Neutrophil (primary cell): ENCODE results near the gene RIMBP2.

Experiments used
- H3K27ac ChIP-seq: fragments of 200-600 bp; sonication (generic); 2 replicates; pipeline ENCODE4 v1.5.1; 2016; ENCODE audit warnings: mild to moderate bottlenecking, moderate library complexity
- H3K27me3 ChIP-seq: fragments of 200-600 bp; sonication (generic); 2 replicates; pipeline ENCODE4 v1.6.0; 2016; ENCODE audit warnings: mild to moderate bottlenecking
- H3K36me3 ChIP-seq: fragments of 200-600 bp; sonication (generic); 2 replicates; pipeline ENCODE4 v1.5.1; 2017
- H3K4me1 ChIP-seq, 2 experiments: fragments of 200-600 bp in 1 of 2; sonication (generic) in 1 of 2; 1 replicate in 1 of 2; 2 replicates in 1 of 2; pipeline versions ENCODE4 v1.5.1 to v1.6.1; 2013 to 2016; ENCODE audit warnings: low read depth in 1 of 2, low read length in 1 of 2, mild to moderate bottlenecking in 1 of 2, moderate library complexity in 1 of 2; ENCODE audit not compliant: control insufficient read depth in 1 of 2, insufficient read depth in 1 of 2
- H3K4me3 ChIP-seq, 2 experiments: fragments of 200-600 bp in 1 of 2; sonication (generic) in 1 of 2; 1 replicate in 1 of 2; 2 replicates in 1 of 2; pipeline ENCODE4 v1.5.1; 2013 to 2016; ENCODE audit warnings: low read depth in 1 of 2, low read length in 1 of 2, mild to moderate bottlenecking in 1 of 2, moderate library complexity in 1 of 2
- H3K9me3 ChIP-seq: fragments of 200-600 bp; sonication (generic); 2 replicates; pipeline ENCODE4 v1.5.1; 2016
- CTCF ChIP-seq: fragments of 200-600 bp; sonication (generic); IDR thresholded peaks from 2 replicates; pipeline ENCODE4 v1.5.1; 2016; ENCODE audit warnings: antibody characterized with exemption

The RIMBP2 gene

DNA sequence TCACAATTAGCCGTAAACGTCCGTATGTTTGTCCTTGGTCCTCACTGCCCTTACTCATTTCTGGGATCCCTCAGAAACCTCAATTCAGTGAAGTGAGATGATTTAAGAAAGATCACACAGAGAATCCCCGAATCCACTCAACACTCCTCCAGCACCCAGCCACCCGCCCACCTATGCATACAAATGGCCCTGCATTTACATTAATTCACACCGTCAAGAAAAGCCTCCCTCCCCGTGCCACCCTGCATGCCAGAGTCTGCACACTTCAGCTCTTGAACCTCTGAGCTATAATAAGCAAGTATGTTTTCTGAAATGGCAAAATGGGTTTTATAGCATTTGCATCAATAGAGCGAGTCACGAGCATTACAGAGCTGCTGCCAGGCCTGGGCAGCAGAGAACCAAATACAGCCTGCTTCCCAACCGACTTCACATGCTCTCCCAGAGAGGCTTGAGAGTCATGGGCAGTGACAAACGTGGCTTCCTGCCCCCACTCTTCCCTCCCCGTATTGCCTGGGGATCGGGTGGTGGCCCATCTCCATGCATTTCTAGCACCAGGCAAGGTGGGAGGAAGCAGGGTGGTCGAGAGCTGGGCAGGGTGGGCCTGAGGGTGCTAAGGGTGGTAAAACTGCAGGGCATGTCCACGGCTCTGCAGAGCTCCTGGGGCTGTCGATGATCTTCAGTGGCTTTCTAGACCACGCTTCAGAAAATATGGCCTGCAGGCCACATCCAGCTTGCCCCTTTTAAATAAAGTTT lies 177.6 kb downstream of the RIMBP2 start:
- Histone ChIP-seq H3K9me3 (no peaks in the 10 kb centered on the region), H3K4me3 (no peak overlapping the region), H3K27me3 (no peaks in the 10 kb centered on the region), H3K4me1 (no peaks in the 10 kb centered on the region), H3K27ac (no peak overlapping the region), H3K36me3 (no peaks in the 10 kb centered on the region)
- no peak for TF ChIP-seq CTCF

GRCh38 chr12:130537655-130538054 lies 178.4 kb downstream of the RIMBP2 start:
- TF ChIP-seq CTCF, result no peak
- H3K27ac ChIP-seq, result no peak overlapping the region
- no peaks in the 10 kb centered on the region for H3K9me3 ChIP-seq
- H3K27me3 ChIP-seq, result no peaks in the 10 kb centered on the region
- no peaks in the 10 kb centered on the region for H3K4me1 ChIP-seq
- H3K36me3 ChIP-seq, result no peaks in the 10 kb centered on the region
- no peak overlapping the region for H3K4me3 ChIP-seq

- no peaks in the 10 kb centered on the region for H3K9me3 ChIP-seq
- no peaks in the 10 kb centered on the region for H3K36me3 ChIP-seq
- H3K27ac ChIP-seq, result no peak overlapping the region
- no peaks in the 10 kb centered on the region for H3K4me1 ChIP-seq
- no peak overlapping the region for H3K4me3 ChIP-seq
- no peaks in the 10 kb centered on the region for H3K27me3 ChIP-seq
- TF ChIP-seq CTCF, result no peak
Measured at GRCh38 chr12:130537051-130537450, 179.0 kb downstream of the RIMBP2 start.

GRCh38 chr12:130530429-130530828 lies 185.7 kb downstream of the RIMBP2 start:
- H3K4me1 ChIP-seq, result no peaks in the 10 kb centered on the region
- no peak overlapping the region for H3K4me3 ChIP-seq
- no peaks in the 10 kb centered on the region for H3K36me3 ChIP-seq
- no peaks in the 10 kb centered on the region for H3K27me3 ChIP-seq
- H3K9me3 ChIP-seq, result no peaks in the 10 kb centered on the region
- TF ChIP-seq CTCF, result no peak
- no peak overlapping the region for H3K27ac ChIP-seq

- H3K27ac ChIP-seq, result no peak overlapping the region
- H3K4me3 ChIP-seq, result no peak overlapping the region
- no peaks in the 10 kb centered on the region for H3K4me1 ChIP-seq
- H3K36me3 ChIP-seq, result no peaks in the 10 kb centered on the region
- no peaks in the 10 kb centered on the region for H3K27me3 ChIP-seq
- no peaks in the 10 kb centered on the region for H3K9me3 ChIP-seq
- TF ChIP-seq CTCF, result no peak
Measured at GRCh38 chr12:130529781-130530180, 186.3 kb downstream of the RIMBP2 start.
